ENCODE results near the gene GPATCH8. TPM values are rescaled to one million over a fixed set of nuclear protein-coding genes. Genes with fewer than 3 reads are reported as not detected.

Gene GPATCH8
- total RNA-seq, 4 donors from 2014 or later: 52.7 to 106 (median 57.7) TPM

DNA sequence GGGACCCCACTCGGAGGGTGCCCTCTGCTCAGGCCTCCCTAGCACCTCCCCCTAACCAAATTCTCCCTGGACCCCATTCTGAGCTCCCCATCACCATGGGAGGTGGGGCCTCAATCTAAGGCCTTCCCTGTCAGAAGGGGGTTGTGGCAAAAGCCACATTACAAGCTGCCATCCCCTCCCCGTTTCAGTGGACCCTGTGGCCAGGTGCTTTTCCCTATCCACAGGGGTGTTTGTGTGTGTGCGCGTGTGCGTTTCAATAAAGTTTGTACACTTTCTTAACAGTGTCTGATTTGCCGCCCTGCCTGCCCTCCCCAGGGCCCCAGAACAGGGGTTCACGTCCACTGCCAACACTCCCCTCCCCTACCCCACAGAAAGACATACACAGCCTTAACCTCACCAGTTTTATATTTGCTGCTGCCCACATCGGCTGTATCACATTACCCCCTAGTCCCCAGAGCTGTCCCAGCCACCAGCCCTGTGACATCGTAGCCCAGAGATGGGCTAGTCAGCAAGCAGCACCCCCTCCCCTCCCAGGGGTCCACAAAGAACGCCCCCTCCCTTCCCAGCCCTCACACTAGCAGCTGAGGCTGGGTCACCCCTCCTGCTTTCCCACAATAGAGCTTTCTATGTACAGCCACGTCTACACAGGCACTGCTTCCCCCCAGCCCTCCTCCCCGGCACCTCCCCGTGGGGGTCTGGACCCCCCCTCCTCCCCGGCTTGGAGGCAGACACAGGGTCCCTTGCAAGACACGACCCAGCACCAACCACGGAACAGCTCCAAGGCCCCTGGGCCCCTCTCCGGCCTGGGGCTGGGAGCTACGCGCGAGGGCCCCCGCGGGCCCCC, 150.2 kb downstream of the GPATCH8 start:
- TF ChIP-seq, protein P1, sequence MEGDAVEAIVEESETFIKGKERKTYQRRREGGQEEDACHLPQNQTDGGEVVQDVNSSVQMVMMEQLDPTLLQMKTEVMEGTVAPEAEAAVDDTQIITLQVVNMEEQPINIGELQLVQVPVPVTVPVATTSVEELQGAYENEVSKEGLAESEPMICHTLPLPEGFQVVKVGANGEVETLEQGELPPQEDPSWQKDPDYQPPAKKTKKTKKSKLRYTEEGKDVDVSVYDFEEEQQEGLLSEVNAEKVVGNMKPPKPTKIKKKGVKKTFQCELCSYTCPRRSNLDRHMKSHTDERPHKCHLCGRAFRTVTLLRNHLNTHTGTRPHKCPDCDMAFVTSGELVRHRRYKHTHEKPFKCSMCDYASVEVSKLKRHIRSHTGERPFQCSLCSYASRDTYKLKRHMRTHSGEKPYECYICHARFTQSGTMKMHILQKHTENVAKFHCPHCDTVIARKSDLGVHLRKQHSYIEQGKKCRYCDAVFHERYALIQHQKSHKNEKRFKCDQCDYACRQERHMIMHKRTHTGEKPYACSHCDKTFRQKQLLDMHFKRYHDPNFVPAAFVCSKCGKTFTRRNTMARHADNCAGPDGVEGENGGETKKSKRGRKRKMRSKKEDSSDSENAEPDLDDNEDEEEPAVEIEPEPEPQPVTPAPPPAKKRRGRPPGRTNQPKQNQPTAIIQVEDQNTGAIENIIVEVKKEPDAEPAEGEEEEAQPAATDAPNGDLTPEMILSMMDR (IDR thresholded peaks at IDR 0.05): no peak
- TF ChIP-seq POLR2A (IDR thresholded peaks at IDR 0.05): no peak
- 82 to 85% methylated on average over 11 to 13 of the region's 22 CpGs for WGBS, 2 donors
- Histone ChIP-seq H3K36me3 (peaks cover 27 to 30% of the 10 kb centered on the region in 2 donors), H3K4me3 (replicated peaks in 1 of 3) (no peak overlapping the region), H3K27ac (no peak overlapping the region), H3K27me3 (no peaks in the 10 kb centered on the region), H3K4me1 (no peaks in the 10 kb centered on the region), H3K9me3 (no peaks in the 10 kb centered on the region)
- no peak for DNase-seq
- intact Hi-C loops (cut with DNase I): no loop called here

DNA sequence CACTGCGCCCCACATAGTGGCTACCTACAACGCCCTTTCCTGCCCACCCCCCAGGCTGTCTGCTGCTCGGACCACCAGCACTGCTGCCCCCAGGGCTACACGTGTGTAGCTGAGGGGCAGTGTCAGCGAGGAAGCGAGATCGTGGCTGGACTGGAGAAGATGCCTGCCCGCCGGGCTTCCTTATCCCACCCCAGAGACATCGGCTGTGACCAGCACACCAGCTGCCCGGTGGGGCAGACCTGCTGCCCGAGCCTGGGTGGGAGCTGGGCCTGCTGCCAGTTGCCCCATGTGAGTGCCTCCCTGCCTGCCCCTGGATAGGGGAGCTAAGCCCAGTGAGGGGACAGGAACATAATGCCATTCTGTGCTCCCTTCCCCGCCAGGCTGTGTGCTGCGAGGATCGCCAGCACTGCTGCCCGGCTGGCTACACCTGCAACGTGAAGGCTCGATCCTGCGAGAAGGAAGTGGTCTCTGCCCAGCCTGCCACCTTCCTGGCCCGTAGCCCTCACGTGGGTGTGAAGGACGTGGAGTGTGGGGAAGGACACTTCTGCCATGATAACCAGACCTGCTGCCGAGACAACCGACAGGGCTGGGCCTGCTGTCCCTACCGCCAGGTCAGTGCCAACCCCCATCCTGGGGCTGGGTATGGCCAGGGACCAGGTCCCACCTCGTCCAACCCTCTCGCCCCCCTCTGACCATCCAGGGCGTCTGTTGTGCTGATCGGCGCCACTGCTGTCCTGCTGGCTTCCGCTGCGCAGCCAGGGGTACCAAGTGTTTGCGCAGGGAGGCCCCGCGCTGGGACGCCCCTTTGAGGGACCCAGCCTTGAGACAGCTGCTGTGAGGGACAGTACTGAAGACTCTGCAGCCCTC, 151.0 kb downstream of the GPATCH8 start:
- WGBS, 2 donors: 88 to 89% methylated on average over 19 to 24 of the region's 36 CpGs
- Histone ChIP-seq H3K27me3 (no peaks in the 10 kb centered on the region), H3K4me3 (replicated peaks in 1 of 3) (no peak overlapping the region), H3K36me3 (peaks cover 27 to 30% of the 10 kb centered on the region in 2 donors), H3K27ac (no peak overlapping the region), H3K4me1 (no peaks in the 10 kb centered on the region), H3K9me3 (no peaks in the 10 kb centered on the region)
- TF ChIP-seq, protein P1 (IDR thresholded peaks at IDR 0.05): no peak
- no peak for TF ChIP-seq POLR2A (IDR thresholded peaks at IDR 0.05)
- no peak for DNase-seq
- intact Hi-C loops (cut with DNase I): no loop called here

DNA sequence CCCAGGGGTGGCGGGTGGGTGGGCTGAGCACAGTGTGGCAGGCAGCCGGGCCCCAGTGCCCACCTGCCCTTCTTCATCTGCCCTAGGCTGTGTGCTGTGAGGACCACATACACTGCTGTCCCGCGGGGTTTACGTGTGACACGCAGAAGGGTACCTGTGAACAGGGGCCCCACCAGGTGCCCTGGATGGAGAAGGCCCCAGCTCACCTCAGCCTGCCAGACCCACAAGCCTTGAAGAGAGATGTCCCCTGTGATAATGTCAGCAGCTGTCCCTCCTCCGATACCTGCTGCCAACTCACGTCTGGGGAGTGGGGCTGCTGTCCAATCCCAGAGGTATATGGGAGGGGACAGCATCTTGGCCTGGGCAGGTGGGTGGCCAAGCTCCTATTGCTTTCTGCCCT, 151.7 kb downstream of the GPATCH8 start:
- 93 to 100% methylated on average over 1 to 6 of the region's 8 CpGs for WGBS, 2 donors
- Histone ChIP-seq H3K4me1 (peaks cover 0 to under 1% of the 10 kb centered on the region in 2 donors), H3K27ac (no peak overlapping the region), H3K36me3 (peaks cover 27 to 30% of the 10 kb centered on the region in 2 donors), H3K27me3 (no peaks in the 10 kb centered on the region), H3K4me3 (replicated peaks in 1 of 3) (no peak overlapping the region), H3K9me3 (no peaks in the 10 kb centered on the region)
- intact Hi-C loops (cut with DNase I): no loop called here
- TF ChIP-seq, protein P1 (IDR thresholded peaks at IDR 0.05): no peak
- TF ChIP-seq POLR2A (IDR thresholded peaks at IDR 0.05): no peak
- DNase-seq: no peak

DNA sequence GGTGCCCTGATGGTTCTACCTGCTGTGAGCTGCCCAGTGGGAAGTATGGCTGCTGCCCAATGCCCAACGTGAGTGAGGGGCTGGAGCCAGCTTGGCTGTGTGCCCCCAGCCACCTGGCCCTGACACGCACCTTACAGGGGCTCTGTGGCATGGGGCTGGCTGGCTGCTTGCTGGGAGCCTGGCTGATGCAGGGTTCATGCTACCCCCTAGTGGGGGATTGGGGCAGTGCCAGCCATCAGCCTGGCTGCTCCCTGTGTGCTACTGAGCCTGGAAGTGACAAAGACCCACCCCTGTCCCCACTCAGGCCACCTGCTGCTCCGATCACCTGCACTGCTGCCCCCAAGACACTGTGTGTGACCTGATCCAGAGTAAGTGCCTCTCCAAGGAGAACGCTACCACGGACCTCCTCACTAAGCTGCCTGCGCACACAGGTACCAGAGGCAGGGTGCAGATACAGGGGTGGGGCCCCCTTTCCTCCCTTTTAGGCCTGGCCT, 152.4 kb downstream of the GPATCH8 start:
- Histone ChIP-seq H3K27ac (no peak overlapping the region), H3K4me3 (replicated peaks in 1 of 3) (no peak overlapping the region), H3K27me3 (no peaks in the 10 kb centered on the region), H3K4me1 (peaks cover 5 to 7% of the 10 kb centered on the region in 2 donors), H3K9me3 (no peaks in the 10 kb centered on the region), H3K36me3 (peaks cover 27 to 30% of the 10 kb centered on the region in 2 donors)
- TF ChIP-seq POLR2A (IDR thresholded peaks at IDR 0.05): no peak
- TF ChIP-seq, protein P1 (IDR thresholded peaks at IDR 0.05): peak in 5 of 6 experiments; percentile 55 to 71 (median 68)
- peak; percentile 68 to 71 for DNase-seq
- 58 to 83% methylated on average over 2 to 5 of the region's 6 CpGs for WGBS, 2 donors
- intact Hi-C loops (cut with DNase I): no loop called here
